Neural cell (in vitro differentiated cells): Measurements from ENCODE around the gene ITM2C.

Experiments used
- EP300 ChIP-seq: fragments of 450-650 bp; conservative IDR thresholded peaks from 2 replicates; pipeline ENCODE4 v1.6.1; 2014; ENCODE audit warnings: antibody characterized with exemption, mild to moderate bottlenecking, moderate library complexity; ENCODE audit not compliant: poor library complexity, severe bottlenecking
- EZH2 ChIP-seq: fragments of 200-600, 300-800 bp; shearing (Covaris generic), sonication (generic); IDR thresholded peaks from 2 replicates; pipeline ENCODE4 v1.6.1; 2014; ENCODE audit warnings: antibody characterized with exemption, low read length, borderline replicate concordance, mild to moderate bottlenecking; ENCODE audit not compliant: insufficient read depth, poor library complexity, severe bottlenecking
- MXI1 ChIP-seq: fragments of 450-650 bp; conservative IDR thresholded peaks from 2 replicates; pipeline ENCODE4 v1.6.1; 2014; ENCODE audit warnings: antibody characterized with exemption, mild to moderate bottlenecking; ENCODE audit not compliant: poor library complexity, severe bottlenecking
- POLR2AphosphoS5 ChIP-seq: IDR thresholded peaks from 2 replicates; pipeline ENCODE4 v1.6.1; 2012
- RAD21 ChIP-seq: fragments of 450-650 bp; conservative IDR thresholded peaks from 2 replicates; pipeline ENCODE4 v1.6.1; 2014; ENCODE audit warnings: antibody characterized with exemption, mild to moderate bottlenecking, moderate library complexity
- SMC3 ChIP-seq: fragments of 450-650 bp; conservative IDR thresholded peaks from 2 replicates; pipeline ENCODE4 v1.6.1; 2014; ENCODE audit warnings: antibody characterized with exemption, mild to moderate bottlenecking, moderate library complexity; ENCODE audit not compliant: poor library complexity
- TAF1 ChIP-seq: IDR thresholded peaks from 2 replicates; pipeline ENCODE4 v1.6.1; 2012; ENCODE audit warnings: low read depth
- TF ChIP-seq, protein P1 (sequence below): fragments of 450-650 bp; IDR thresholded peaks from 2 replicates; pipeline ENCODE4 v1.5.1; 2014; ENCODE audit warnings: antibody characterized with exemption, mild to moderate bottlenecking, moderate library complexity; ENCODE audit not compliant: poor library complexity, severe bottlenecking
- TF ChIP-seq, protein P2 (sequence below): IDR thresholded peaks from 2 replicates; pipeline ENCODE4 v1.6.1; 2012; ENCODE audit warnings: borderline replicate concordance

DNA sequence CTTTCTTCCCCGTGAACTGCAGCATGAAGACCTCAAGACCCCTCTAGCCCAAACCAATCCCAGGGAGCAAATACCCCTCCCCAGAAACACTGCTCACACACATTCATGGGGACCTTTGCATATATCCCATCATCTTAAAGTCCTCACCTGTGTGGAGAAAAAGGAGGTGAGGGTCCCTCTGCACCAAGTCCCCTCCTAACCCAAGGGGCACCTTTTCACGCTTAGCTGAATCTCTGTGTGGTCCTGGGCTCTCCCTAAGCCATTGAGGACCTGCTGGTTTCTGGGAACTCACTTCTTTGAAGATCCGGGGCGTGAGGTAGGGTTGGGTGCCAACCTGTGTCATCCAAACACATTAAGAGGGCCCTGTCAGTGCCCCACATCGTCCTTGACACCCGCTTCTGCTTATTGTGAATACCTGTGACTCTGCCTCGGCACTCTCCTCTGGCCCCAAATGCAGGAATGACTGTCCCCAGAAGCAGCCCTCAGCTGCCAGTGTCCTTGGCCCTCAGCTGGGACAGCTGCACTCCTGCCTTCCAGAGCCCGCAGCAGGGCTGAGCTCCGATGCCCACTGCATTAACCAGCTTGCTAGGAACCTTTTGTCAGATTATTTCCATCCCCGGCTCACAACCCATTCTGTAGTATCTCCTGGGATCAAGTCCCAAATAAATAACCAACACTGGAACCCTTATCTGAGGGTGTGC is 41.3 kb upstream of the ITM2C start:
- TF ChIP-seq EP300 (no peak), EZH2 (no peak), POLR2AphosphoS5 (no peak), SMC3 (no peak), MXI1 (no peak), RAD21 (no peak), TAF1 (no peak)
- TF ChIP-seq, protein P1, sequence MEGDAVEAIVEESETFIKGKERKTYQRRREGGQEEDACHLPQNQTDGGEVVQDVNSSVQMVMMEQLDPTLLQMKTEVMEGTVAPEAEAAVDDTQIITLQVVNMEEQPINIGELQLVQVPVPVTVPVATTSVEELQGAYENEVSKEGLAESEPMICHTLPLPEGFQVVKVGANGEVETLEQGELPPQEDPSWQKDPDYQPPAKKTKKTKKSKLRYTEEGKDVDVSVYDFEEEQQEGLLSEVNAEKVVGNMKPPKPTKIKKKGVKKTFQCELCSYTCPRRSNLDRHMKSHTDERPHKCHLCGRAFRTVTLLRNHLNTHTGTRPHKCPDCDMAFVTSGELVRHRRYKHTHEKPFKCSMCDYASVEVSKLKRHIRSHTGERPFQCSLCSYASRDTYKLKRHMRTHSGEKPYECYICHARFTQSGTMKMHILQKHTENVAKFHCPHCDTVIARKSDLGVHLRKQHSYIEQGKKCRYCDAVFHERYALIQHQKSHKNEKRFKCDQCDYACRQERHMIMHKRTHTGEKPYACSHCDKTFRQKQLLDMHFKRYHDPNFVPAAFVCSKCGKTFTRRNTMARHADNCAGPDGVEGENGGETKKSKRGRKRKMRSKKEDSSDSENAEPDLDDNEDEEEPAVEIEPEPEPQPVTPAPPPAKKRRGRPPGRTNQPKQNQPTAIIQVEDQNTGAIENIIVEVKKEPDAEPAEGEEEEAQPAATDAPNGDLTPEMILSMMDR = no peak
- TF ChIP-seq, protein P2, sequence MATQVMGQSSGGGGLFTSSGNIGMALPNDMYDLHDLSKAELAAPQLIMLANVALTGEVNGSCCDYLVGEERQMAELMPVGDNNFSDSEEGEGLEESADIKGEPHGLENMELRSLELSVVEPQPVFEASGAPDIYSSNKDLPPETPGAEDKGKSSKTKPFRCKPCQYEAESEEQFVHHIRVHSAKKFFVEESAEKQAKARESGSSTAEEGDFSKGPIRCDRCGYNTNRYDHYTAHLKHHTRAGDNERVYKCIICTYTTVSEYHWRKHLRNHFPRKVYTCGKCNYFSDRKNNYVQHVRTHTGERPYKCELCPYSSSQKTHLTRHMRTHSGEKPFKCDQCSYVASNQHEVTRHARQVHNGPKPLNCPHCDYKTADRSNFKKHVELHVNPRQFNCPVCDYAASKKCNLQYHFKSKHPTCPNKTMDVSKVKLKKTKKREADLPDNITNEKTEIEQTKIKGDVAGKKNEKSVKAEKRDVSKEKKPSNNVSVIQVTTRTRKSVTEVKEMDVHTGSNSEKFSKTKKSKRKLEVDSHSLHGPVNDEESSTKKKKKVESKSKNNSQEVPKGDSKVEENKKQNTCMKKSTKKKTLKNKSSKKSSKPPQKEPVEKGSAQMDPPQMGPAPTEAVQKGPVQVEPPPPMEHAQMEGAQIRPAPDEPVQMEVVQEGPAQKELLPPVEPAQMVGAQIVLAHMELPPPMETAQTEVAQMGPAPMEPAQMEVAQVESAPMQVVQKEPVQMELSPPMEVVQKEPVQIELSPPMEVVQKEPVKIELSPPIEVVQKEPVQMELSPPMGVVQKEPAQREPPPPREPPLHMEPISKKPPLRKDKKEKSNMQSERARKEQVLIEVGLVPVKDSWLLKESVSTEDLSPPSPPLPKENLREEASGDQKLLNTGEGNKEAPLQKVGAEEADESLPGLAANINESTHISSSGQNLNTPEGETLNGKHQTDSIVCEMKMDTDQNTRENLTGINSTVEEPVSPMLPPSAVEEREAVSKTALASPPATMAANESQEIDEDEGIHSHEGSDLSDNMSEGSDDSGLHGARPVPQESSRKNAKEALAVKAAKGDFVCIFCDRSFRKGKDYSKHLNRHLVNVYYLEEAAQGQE = no peak
